Subcutaneous abdominal adipose tissue (tissue), 5 donors: ENCODE data around the gene WWOX.
A peak's percentile ranks its signal among the peaks of the same experiment; 100 is the strongest.

Source experiments
- H3K27ac ChIP-seq: one replicate; pipeline ENCODE4 v1.7.0; 2013; ENCODE audit warnings: low read depth, mild to moderate bottlenecking, inconsistent platforms, low read length, moderate library complexity
- H3K27me3 ChIP-seq, 5 donors: one replicate each; pipeline ENCODE4 v1.7.0; 2013; ENCODE audit warnings: low read length in 5 of 5, inconsistent platforms in 1 of 5; ENCODE audit not compliant: control insufficient read depth in 5 of 5, insufficient read depth in 4 of 5
- H3K36me3 ChIP-seq, 5 donors: one replicate each; pipeline ENCODE4 v1.7.0; 2013; ENCODE audit warnings: low read length in 5 of 5; ENCODE audit not compliant: control insufficient read depth in 5 of 5, insufficient read depth in 5 of 5
- H3K4me1 ChIP-seq, 5 donors: one replicate each; pipeline ENCODE4 v1.7.0; 2013; ENCODE audit warnings: low read length in 5 of 5, mild to moderate bottlenecking in 3 of 5, moderate library complexity in 1 of 5; ENCODE audit not compliant: control insufficient read depth in 5 of 5, insufficient read depth in 5 of 5
- H3K4me3 ChIP-seq, 5 donors: one replicate each; pipeline ENCODE4 v1.7.0; 2013; ENCODE audit warnings: low read length in 5 of 5, low read depth in 1 of 5
- H3K9ac ChIP-seq, 5 donors: one replicate each; pipeline ENCODE4 v1.7.0; 2013; ENCODE audit warnings: low read length in 5 of 5, mild to moderate bottlenecking in 4 of 5, moderate library complexity in 3 of 5
- H3K9me3 ChIP-seq, 5 donors: one replicate each; pipeline ENCODE4 v1.7.0; 2013; ENCODE audit warnings: low read length in 5 of 5; ENCODE audit not compliant: control insufficient read depth in 5 of 5
- donor health status: healthy.
- donor health status: healthy.
- donor health status: healthy.
- donor health status: healthy.
- donor health status: healthy.

The WWOX gene

DNA sequence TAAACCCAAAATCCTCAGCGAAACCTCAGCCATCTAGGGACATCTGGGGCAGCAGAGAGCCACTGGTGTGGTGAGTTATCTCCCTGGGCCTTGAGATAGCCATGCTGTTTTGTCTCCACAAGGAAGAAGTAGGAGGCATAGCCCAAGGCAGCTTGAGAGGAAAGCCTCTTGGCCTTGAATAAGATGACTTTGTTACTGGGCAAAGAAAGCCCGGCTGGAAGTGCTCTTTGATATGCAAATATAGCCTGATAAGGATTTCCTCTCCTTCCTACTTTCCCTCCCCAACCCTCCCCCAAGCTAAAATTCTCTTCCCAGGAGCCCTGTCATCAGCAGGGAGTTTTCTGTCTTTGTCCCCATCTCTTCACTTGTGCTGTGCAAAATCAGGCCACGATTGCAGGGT lies 806.7 kb downstream of the WWOX start:
- Histone ChIP-seq H3K9ac (no peak overlapping the region), H3K27ac (no peak overlapping the region), H3K27me3 (no peaks in the 10 kb centered on the region), H3K9me3 (peaks cover 0 to 3% (median 0%) of the 10 kb centered on the region in 5 donors), H3K36me3 (no peaks in the 10 kb centered on the region), H3K4me3 (no peak overlapping the region), H3K4me1 (peaks cover 0 to 3% (median 0%) of the 10 kb centered on the region in 5 donors)

- no peaks in the 10 kb centered on the region for H3K27me3 ChIP-seq
Measured at GRCh38 chr16:78909226-78909625, 809.8 kb downstream of the WWOX start.

GRCh38 chr16:78915811-78916345 lies 816.4 kb downstream of the WWOX start:
- Histone ChIP-seq H3K36me3 (no peaks in the 10 kb centered on the region), H3K9ac (no peak overlapping the region), H3K9me3 (no peaks in the 10 kb centered on the region), H3K4me3 (no peak overlapping the region), H3K27me3 (no peaks in the 10 kb centered on the region), H3K27ac (no peak overlapping the region), H3K4me1 (no peaks in the 10 kb centered on the region)

More at GRCh38 chr16:78909226-78909625, 809.8 kb downstream of the WWOX start:
- Histone ChIP-seq H3K36me3 (no peaks in the 10 kb centered on the region), H3K9ac (no peak overlapping the region), H3K4me3 (no peak overlapping the region), H3K9me3 (peaks cover 0 to 3% (median 0%) of the 10 kb centered on the region in 5 donors), H3K4me1 (no peaks in the 10 kb centered on the region), H3K27ac (no peak overlapping the region)

GRCh38 chr16:78916928-78917545 lies 817.6 kb downstream of the WWOX start:
- H3K4me1 ChIP-seq, result no peaks in the 10 kb centered on the region
- H3K36me3 ChIP-seq, result no peaks in the 10 kb centered on the region
- no peak overlapping the region for H3K9ac ChIP-seq
- H3K27ac ChIP-seq, result no peak overlapping the region
- no peaks in the 10 kb centered on the region for H3K27me3 ChIP-seq
- H3K9me3 ChIP-seq, result peaks cover 5 to 7% (median 6%) of the 10 kb centered on the region in 5 donors
- H3K4me3 ChIP-seq, result no peak overlapping the region

- Histone ChIP-seq H3K4me3 (no peak overlapping the region), H3K9me3 (peaks cover 6 to 11% (median 7%) of the 10 kb centered on the region in 5 donors), H3K9ac (no peak overlapping the region), H3K27me3 (no peaks in the 10 kb centered on the region), H3K36me3 (no peaks in the 10 kb centered on the region), H3K27ac (no peak overlapping the region), H3K4me1 (no peaks in the 10 kb centered on the region)
Measured at GRCh38 chr16:78918805-78919305, 819.4 kb downstream of the WWOX start.

- H3K36me3 ChIP-seq, result no peaks in the 10 kb centered on the region
- H3K9me3 ChIP-seq, result peaks cover 6 to 11% (median 7%) of the 10 kb centered on the region in 5 donors
- H3K4me1 ChIP-seq, result peaks cover 0 to under 1% (median under 1%) of the 10 kb centered on the region in 5 donors
- H3K27me3 ChIP-seq, result no peaks in the 10 kb centered on the region
- no peak overlapping the region for H3K4me3 ChIP-seq
- H3K9ac ChIP-seq, result no peak overlapping the region
- H3K27ac ChIP-seq, result no peak overlapping the region
Measured at GRCh38 chr16:78919852-78920251, 820.4 kb downstream of the WWOX start.

GRCh38 chr16:78920621-78921020 lies 821.2 kb downstream of the WWOX start:
- Histone ChIP-seq H3K36me3 (no peaks in the 10 kb centered on the region), H3K4me1 (peaks cover 0 to 9% (median 6%) of the 10 kb centered on the region in 5 donors), H3K27me3 (no peaks in the 10 kb centered on the region), H3K9ac (no peak overlapping the region), H3K4me3 (no peak overlapping the region), H3K27ac (no peak overlapping the region), H3K9me3 (peaks cover 6 to 11% (median 7%) of the 10 kb centered on the region in 5 donors)

GRCh38 chr16:78925083-78925767 lies 825.8 kb downstream of the WWOX start:
- H3K9me3 ChIP-seq, result peaks cover 6 to 11% (median 7%) of the 10 kb centered on the region in 5 donors
- H3K4me3 ChIP-seq, result peak overlapping the region; percentile 1 to 54 (median 45)
- H3K9ac ChIP-seq, result peak overlapping the region in 2 of 5 donors; percentile 22 to 51
- peaks cover 0 to 10% (median 6%) of the 10 kb centered on the region in 5 donors for H3K4me1 ChIP-seq
- H3K27me3 ChIP-seq, result no peaks in the 10 kb centered on the region
- H3K27ac ChIP-seq, result no peak overlapping the region
- H3K36me3 ChIP-seq, result no peaks in the 10 kb centered on the region

- no peak overlapping the region for H3K4me3 ChIP-seq
- H3K27me3 ChIP-seq, result no peaks in the 10 kb centered on the region
Measured at GRCh38 chr16:78926723-78927210, 827.3 kb downstream of the WWOX start.

GRCh38 chr16:78927766-78928165 lies 828.3 kb downstream of the WWOX start:
- H3K36me3 ChIP-seq, result no peaks in the 10 kb centered on the region
- no peak overlapping the region for H3K27ac ChIP-seq
- no peaks in the 10 kb centered on the region for H3K9me3 ChIP-seq
- H3K4me1 ChIP-seq, result peaks cover 0 to 10% (median 6%) of the 10 kb centered on the region in 5 donors
- peak overlapping the region in 2 of 5 donors; percentile 10 to 12 for H3K4me3 ChIP-seq
- H3K27me3 ChIP-seq, result no peaks in the 10 kb centered on the region
- H3K9ac ChIP-seq, result no peak overlapping the region

More at GRCh38 chr16:78926723-78927210, 827.3 kb downstream of the WWOX start:
- peaks cover 3 to 6% (median 4%) of the 10 kb centered on the region in 5 donors for H3K9me3 ChIP-seq
- peaks cover 0 to 10% (median 6%) of the 10 kb centered on the region in 5 donors for H3K4me1 ChIP-seq
- H3K9ac ChIP-seq, result no peak overlapping the region
- H3K27ac ChIP-seq, result no peak overlapping the region
- H3K36me3 ChIP-seq, result no peaks in the 10 kb centered on the region
